OCI-M1 (cell line): Measurements from ENCODE around the gene ELFN1.

Source experiments
- DNase-seq: peaks from one replicate; lab custom pipeline; 2025; lab: John Stamatoyannopoulos, UW

ELFN1 gene

DNA sequence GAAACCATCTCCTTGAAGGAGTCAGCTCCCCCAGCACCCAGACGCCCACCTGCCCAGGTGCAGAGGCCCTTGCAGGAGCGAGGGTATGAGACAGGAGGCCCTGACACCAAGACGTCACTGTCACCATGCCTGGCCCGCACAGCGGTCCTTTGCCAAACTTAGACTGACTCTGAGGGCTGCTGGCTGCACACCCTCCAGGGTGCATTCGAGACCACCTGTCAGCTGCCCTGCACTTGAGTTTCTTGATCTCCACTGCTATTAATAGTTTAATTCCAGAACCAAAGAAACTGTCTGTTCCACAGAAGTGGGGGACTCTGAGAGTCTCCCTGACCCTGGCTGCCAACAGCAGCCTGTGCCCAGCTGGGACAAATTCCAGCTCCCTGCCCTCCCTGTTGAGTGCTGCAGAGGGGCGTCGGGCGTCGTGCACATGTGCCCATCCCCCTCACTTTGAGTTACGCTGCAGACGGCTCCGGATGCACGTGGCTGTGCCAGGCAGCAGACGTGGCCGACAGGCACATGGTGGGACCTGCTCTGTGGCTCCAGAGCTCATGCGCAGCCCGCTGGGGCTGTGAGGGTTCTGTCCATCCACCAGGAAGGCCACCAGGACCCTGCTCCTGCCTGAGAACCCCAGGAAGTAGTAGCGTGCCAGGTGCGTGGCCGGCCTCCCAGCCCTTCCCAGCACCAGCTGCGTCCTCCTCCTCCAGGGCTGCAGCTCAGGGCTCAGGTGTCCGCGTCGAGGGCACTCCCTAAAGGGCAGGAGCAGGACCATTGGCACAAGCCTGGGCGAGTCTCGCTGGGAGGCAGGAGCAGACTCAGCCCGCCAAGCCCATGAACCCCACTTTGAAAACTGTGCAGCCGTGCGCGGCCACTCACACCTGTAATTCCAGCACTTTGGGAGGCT lies 24.8 kb downstream of the ELFN1 start:
- no peak for DNase-seq

DNA sequence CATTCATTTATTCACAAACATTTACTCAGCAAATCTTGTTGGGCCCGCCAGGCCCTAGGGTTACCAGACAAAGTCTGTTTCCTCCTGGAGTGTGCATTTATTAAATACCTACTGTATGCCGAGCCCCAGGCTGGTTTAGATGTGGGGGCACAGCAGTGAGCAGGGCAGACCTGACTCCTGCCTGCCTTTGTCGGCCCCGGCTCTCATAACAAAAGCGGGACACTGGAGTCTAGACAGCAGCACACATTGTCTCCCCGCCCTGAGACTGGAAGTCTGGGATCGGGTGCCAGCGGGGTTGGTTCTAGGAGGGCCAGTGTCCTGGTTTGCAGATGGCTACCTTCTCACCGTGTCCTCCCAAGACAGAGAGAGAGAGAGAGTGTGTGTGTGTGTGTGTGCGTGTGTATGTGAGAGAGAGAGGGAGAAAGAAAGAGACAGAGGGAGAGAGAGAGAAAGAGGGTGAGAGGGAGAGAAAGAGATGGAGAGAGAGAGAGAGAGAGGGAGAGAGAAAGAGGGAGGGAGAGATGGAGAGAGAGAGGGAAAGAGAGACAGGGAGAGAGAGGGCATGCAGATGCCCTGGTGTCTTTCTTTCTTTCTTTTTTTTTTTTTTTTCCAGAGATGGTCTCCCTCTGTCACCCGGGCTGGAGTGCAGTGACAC lies 25.9 kb downstream of the ELFN1 start:
- DNase-seq, result no peak

DNA sequence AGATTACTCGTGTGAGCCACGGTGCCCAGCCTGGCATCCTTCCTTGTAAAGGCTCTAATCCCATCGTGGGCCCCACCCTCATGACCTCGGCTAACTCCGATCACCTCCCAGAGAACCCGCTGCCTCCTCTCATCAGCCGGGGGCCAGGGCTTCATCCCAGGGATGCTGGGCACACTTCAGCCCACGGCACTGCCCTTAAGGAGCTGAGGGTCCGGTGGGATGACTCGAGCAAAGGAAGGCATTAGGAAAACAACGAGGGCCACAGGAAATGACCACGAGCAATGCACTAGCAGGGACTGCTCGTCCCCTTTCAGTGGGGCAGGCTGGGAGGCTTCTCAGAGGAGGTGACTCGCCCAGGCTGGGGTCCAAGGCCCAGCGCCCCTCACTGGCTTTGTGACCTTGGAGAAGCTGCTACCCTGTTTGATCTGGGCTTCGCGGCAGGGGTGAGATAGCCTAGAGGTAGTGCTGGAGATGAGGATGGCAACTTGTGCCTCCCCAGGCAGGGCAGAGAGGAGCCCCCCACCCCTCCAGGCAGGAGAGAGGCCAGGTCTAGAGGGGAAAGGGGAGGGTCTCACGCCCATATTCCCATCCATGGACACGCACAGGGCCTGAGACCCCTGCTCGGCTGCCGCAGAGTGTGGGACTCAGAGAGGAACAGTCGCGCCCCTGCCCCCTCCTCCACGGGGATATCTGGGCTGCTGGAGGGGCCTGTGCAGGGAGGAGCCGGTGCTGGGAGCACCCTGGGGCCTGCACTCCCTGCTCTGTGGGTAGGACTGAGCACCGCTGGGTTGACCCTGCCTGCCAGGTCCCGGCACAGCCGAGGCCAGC lies 26.8 kb downstream of the ELFN1 start:
- DNase-seq, result no peak

DNA sequence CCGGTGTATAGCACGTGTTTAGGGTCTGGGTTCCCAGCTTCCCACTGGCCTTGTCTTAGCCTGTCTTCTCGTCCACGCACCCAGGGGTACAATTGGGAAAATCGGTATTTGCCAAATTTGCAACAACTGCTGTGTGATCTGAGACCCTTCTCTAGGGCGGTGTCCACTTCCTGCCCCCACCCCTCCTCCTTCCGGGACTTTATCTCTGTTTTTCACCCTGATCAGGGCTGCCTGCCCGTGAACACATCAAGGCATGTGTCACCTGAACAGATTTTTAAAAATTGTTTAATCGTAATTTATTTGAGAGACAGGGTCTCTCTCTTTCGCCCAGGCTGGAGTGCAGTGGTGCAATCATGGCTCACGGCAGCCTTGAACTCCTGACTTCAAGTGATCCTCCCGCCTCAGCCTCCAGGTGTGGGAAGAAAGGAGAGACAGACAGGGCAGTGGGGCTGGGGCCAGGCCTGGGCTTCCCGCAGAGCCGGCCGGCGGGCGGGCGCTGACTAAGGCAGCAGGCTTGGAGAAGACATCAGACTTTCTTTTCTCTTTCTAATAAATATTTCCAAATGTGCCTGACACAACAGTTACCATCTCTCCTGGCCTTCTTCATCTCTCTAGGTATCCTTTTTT lies 27.5 kb downstream of the ELFN1 start:
- no peak for DNase-seq

DNA sequence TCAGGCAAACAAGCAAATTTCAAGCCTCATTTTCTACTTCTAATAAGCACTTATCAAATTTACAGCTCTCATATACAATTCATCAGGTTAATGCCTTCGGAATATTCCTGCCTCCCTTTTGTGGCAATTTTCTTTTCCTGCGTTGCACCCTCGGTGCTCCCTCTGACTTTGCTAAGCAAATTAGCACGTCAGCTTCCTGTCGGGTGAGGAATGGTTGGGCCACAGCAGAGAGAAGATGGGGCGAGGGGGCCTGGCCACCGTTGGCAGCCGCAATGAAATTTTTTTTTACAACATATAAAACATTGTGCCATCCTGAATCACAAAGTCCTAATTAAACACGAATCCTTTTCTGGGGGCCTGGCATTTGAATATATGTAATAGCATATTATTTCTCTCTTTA lies 28.1 kb downstream of the ELFN1 start:
- no peak for DNase-seq

DNA sequence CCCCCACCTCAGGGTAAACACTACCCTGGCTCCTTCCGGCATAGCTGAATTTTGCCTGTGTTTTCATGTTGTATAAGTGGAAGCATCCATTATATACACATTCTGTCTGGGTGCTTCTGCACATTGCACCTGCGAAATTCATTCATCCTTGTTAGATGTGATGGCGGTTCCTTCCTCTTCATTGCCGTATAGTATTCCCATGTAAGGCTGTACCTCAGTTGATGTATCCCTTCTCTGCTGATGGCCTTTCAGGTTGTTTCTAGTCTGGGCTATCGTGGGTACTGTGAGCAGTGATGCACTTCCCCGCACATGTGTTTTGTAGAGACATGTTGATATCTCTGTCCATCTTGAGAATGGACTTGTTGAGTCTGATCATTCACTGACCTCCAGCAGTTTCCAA lies 28.9 kb downstream of the ELFN1 start:
- no peak for DNase-seq

DNA sequence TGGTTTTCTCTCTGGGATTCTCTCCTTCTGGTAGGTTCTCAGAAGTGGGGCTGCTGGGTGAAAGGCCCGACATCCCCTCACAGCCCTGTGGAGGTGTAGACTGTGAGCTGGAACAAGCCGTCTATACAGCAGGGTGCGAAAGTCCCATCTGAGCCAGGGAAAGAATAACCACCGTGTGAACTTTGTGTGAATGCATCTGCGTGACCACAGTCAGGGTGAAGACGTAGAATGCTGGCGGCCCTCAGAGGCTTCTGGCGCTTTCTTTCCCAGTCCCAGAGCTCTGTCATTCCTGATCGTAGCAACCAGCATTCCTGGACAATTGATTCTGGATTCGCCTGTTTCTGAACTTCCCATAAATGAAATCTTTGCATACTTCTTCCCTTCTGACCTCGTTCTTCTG lies 30.0 kb downstream of the ELFN1 start:
- no peak for DNase-seq

DNA sequence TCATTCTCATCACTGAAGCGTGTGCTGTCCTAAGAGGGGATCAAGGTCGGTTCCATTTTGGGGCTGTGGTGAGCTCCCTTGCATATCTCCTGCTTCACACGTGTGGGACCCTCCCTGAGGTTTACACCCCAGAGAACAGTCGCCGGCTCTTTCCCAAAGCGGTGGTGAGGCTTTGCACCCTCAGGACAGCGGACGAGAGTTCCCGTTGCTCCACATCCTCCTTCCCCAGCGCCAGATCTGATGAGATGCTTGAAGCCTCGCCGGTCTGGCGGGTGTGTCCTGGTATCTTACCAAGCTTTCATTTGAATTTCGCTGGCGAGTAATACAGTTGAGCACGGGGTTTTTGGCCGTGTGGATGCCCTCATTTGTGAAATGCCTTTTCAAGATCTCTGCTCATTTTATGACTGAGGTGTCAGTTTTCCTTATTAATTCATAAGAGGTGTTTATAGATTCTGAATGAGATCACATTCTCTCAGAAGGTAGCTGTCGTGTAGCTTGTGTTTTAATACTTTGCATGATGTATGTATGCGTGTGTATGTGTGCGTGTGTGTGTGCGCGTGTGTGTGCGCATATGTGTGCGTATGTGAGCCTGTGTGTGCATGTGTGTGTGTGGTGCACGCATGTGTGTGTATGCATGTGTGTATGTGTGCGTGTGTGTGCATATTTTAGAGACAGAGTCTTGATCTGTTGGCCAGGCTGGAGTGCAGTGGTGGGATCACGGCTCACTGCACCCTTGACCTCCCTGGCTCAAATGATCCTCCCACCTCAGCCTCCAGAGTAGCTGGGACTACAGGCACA lies 30.7 kb downstream of the ELFN1 start:
- DNase-seq, result no peak

DNA sequence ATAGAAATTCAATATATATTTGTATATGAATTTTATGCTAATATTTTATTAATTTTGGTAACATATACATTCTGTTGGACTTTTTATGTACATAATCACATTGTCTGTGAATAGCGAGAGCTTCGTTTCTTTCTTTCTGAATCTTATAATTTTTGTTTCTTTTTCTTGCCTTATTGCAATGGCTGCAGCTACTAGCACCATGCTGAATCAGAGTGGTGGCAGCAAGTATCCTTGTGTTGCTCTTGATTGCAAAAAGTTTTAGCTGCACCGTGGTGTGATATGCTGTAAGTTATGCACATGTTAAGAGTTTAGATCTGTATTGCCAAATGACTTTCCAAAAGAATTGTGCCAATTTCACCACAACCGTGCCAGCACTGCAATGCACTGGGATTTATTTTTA lies 32.6 kb downstream of the ELFN1 start:
- DNase-seq, result no peak

DNA sequence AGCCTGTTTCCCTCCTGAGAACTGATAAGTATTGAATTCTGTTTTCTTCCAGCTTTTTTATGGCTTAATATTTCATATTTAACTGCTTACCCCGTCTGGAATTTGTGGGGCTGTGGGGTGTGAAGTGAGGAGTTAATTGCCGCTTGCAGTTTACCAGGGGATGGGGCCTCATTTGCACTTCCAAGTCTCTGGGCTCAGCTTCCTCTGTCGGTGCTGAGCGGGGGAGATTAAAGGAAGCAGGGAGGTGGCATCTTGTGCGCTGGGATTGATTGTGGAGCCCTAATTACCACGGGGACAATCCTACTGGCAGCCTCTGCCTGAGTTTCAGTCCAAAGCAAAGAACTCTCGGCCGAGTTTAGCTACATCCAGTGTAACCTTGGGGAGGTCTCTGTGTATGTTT lies 33.4 kb downstream of the ELFN1 start:
- DNase-seq, result no peak

DNA sequence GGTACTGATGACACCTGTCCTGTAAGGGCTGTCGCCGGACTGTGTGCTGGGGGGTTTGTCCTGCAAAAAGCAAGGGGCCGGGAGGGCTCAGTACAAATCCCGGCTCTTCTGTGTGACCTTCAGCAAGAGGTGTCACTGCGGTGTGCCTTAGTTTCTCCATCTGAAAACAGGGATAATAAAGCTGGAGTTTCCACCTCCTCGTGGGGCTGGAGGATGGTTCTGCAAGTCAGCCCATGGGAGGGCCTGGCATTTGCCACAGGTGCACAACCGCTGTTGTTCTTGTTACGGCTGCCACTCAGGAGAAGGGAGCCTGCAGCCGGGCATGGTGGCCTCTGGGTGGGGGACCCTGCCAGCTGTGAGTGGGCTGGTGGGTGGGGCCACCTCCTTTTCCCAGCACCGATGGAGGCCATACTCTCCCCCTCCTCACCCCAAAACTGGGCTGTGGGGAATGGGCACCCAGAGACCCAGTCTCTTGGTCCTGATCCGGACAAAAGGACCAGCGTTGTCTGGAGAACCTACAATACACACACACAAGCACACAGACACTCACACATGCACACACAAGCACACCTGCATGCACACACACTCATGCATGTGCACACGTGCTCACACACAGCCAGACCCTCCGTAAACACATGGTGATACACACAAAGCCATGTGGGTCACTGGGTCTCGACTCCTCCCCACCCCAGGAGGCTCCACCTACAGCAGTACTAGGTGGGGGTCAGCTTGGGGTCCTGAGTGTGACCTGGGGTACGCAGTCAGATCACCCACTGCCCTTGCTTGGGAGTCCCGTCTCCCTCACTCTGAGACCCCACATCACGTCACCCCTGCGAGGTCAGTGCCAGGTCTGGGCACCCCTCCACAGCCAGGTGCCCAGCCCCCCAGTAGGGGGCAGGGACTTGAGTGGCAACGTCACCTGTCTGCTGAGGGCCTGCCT lies 34.1 kb downstream of the ELFN1 start:
- no peak for DNase-seq

DNA sequence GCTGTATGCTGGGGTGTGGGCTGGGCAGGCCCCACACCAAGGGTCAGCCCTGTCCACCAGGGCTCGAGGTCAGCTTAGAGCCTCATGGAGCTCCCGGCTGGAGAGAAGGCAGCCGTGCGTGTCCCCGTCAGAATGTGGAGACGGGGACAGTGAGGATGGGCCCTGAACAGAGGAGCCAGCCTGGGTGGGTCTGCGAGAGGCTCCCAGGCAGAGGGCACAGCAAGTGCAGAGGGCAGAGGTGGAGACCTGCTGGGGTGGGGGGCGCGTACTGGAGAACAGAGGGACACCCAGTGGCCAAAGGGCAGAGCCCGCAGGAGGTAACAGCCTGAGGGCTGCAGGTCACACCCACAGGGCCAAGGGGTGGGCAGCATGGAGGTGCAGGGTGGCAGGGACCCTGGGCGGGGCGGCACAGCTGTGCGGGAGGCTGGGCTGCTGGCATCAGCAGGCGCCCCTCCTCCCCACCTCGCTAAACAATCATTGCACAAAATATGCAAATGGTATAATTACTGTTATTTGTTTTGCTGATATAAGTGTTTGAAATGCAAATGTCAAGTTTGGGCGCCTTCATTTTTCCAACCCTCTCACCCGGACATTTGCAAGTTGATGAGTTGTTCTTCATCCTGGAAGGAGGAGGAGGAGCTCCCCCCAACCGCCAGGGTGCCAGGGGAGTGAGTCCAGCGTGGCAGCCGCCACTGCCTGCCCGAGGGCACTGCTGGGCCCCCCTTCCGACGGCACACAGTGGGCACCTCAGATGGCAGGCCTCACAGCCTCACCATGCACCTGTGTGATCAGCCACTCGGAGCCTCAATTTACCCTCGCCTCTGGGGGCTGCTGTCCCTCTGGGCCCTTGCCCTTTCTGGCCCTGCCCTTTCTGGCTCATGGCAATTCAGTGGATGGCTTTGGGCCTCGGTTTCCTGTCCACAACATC lies 35.0 kb downstream of the ELFN1 start:
- DNase-seq, result no peak

DNA sequence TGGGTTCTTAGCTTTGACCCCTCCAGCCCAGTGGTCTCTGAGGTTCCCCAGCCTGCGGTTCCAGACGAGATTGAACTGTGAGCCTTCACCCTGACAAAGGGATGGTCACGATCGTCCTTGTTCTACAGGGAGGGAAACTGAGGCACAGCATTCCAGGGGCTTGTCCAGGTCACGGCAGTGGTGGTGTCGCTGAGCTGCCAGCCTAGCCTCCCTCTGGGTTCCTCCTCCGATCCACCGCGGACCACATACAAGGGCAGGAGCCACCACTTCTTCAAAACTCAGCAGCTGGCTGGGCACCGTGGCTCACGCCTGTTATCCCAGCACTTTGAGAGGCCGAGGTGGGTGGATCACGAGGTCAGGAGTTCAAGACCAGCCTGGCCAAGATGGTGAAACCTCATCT lies 35.8 kb downstream of the ELFN1 start:
- DNase-seq, result no peak

DNA sequence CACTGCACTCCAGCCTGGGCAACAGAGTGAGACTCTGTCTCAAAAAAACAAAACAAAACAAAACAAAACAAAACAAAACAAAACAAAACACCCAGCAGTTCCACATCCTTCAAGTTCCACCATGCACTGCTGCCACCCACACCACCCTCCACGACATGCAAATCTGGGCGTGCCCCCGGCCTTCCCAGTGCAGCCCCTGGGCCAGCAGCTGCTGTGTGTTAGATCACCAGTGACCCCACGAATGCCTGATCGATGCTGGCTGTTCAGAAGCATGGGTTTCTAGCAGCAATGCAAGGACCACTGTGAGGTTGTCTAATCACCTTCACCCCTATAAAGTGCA lies 36.3 kb downstream of the ELFN1 start:
- no peak for DNase-seq

DNA sequence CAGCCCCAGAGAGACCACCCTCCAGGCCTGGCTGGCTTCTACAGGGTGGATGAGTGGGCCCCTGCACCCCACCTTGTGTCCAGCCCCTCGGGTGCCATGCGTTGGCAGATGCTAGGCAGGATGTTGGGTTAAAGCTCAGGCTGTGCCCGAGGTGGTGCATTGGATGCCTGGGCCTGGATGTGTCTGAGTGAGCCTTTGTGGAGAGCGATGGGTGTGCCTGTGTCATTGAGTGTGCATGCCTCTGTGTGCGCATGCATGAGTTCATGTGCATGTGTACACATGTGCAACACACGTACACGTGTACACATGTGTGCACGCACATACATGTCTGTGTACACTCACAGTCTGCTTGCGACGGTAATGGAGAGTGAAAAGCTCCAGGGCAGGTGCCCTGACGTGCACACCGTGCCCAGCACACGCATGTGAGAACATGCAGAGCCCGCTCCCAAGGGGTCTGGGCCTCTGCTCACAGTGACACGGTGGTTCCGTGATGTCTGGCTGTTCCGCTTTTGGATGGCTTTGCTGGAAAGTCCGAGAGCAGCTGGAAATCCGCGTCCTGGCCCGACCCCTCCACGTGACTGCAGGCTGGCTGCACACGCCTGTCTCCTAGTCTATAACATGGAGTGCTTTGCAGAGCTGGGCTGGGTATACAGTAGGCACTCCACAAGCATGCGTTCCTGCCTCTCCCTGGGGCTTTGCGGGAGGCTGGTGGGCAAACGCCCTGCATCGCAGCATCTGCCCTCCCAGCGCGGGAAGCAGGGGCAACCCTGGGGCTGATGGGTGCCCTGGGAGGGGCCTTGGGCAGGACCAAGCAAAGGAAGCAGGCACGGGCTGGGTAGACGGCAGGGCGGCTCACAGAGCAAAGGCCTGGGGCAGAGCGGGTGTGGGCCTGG lies 36.9 kb downstream of the ELFN1 start:
- no peak for DNase-seq

DNA sequence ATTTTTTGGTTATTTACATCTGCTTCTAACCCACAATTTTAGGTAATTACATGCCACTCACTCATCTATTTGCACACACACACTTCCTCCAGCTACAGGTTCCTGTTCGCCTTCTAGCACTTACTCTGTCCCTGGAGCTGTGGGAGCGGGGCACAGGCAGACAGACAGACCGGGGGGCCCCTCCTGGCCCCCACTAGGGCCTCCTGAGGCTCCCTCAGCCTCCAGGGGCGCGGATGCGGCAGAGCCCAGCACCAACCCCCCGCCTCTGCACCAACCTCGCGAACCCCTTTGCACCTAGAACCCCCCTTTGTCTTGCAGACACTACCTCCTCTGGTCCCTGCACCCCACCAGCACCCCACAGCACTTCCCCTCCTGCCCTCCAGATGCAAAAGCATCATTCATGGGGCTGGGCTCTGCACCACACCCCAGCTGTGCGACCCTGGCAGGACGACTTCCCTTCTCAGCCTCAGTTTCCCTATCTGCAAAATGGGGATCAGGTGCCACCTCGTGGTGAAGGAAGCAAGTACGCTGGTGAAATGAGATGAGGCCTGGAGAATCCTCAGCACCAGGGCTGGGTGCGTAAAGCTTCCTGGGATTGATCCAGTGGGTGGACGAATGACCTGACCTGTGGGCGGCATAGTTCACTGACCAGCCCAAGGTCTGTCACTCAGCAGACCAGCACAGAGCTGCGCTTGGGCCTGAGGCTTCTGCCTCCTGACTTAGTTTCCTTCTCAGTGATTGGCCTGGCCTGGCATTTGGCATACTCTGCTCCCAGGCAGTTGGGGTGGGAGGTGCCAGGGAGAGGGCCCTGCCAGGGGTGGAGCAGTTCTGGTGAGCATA lies 37.9 kb downstream of the ELFN1 start:
- DNase-seq, result no peak

DNA sequence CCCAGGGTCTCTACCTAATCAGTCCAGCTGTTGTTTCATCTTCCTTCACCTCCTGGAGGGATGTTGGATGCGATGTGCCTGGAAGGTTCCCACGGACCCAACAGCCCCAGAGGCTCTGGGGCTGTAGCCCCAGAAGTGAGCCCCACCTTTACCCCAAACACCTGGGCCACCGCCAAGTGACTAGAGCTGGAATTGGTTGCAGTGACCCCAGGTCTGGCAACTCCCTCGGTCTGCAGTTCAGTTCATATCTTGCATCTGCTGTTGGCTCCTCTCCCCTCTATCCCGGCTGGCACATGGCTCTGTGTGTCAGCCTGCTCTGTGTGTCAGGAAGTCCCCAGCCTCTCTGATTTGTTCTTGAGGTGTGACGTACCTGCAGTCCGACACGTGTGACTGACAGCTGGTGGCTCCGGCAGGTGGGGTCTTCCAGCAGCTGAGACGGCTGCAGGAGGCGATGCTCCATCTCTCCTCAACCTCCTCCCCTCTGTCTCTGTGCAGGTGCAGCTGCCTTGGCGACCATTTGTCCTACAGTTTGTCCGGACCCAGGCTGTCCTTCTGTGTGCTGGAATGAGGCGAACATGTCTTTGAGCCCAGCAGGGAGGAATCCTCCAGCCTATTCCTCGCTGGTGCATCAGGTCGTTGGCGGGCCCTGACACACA lies 38.6 kb downstream of the ELFN1 start:
- DNase-seq, result no peak
